ENCODE measurements around the gene DGKI.
"Not testable (repeated sequence)": the region's sequence is repeated elsewhere in the genome, so short reads cannot be mapped to it uniquely, and the experiment has no call there.

DGKI gene

GRCh38 chr7:137462074-137462715 lies 384.6 kb downstream of the DGKI start:
- DNase-seq (ENCODE audit: extremely low spot score), result no peak
- ChIA-PET CTCF (interaction anchor here (0.6 kb wide), 2 partner anchors 127 to 565 kb away, joined by 3 to 4 read pairs; no protein-coding TSS in a partner anchor), POLR2A (no interaction called here)
- TF ChIP-seq SUZ12 (IDR thresholded peaks at IDR 0.05) (no peak), FOXK2 (IDR thresholded peaks at IDR 0.05) (no peak), L3MBTL2 (conservative IDR thresholded peaks at IDR 0.05) (no peak), NFRKB (IDR thresholded peaks at IDR 0.05) (no peak), ARNT (IDR thresholded peaks at IDR 0.05) (no peak), PKNOX1 (IDR thresholded peaks at IDR 0.05) (no peak), ELF4 (IDR thresholded peaks at IDR 0.05) (no peak), BHLHE40 (IDR thresholded peaks at IDR 0.05; ENCODE audit: borderline replicate concordance) (no peak), ZNF384 (IDR thresholded peaks at IDR 0.05) (no peak), LEF1 (IDR thresholded peaks at IDR 0.05; ENCODE audit: borderline replicate concordance) (no peak), HDGF (IDR thresholded peaks at IDR 0.05; ENCODE audit: borderline replicate concordance) (no peak), FOXM1 (IDR thresholded peaks at IDR 0.05; ENCODE audit: borderline replicate concordance) (no peak), CTBP1 (IDR thresholded peaks at IDR 0.05; ENCODE audit: borderline replicate concordance) (no peak), FOXA1 (IDR thresholded peaks at IDR 0.05) (no peak), TARDBP (IDR thresholded peaks at IDR 0.05) (no peak), SP1 (IDR thresholded peaks at IDR 0.05) (no peak)

GRCh38 chr7:137458399-137458798 lies 388.4 kb downstream of the DGKI start:
- ChIA-PET POLR2A (no interaction called here), CTCF (no interaction called here)
- no peak for DNase-seq (ENCODE audit: extremely low spot score)
- TF ChIP-seq FOXK2 (IDR thresholded peaks at IDR 0.05), result no peak
- TF ChIP-seq ELF4 (IDR thresholded peaks at IDR 0.05), result no peak
- TF ChIP-seq SUZ12 (IDR thresholded peaks at IDR 0.05), result no peak
- no peak for TF ChIP-seq BHLHE40 (IDR thresholded peaks at IDR 0.05; ENCODE audit: borderline replicate concordance)
- TF ChIP-seq FOXM1 (IDR thresholded peaks at IDR 0.05; ENCODE audit: borderline replicate concordance), result no peak
- TF ChIP-seq TARDBP (IDR thresholded peaks at IDR 0.05), result no peak
- TF ChIP-seq CTBP1 (IDR thresholded peaks at IDR 0.05; ENCODE audit: borderline replicate concordance), result no peak
- TF ChIP-seq FOXA1 (IDR thresholded peaks at IDR 0.05), result no peak
- no peak for TF ChIP-seq L3MBTL2 (conservative IDR thresholded peaks at IDR 0.05)
- TF ChIP-seq LEF1 (IDR thresholded peaks at IDR 0.05; ENCODE audit: borderline replicate concordance), result no peak
- TF ChIP-seq SP1 (IDR thresholded peaks at IDR 0.05), result no peak
- TF ChIP-seq HDGF (IDR thresholded peaks at IDR 0.05; ENCODE audit: borderline replicate concordance), result no peak
- TF ChIP-seq ZNF384 (IDR thresholded peaks at IDR 0.05), result no peak
- no peak for TF ChIP-seq ARNT (IDR thresholded peaks at IDR 0.05)
- TF ChIP-seq PKNOX1 (IDR thresholded peaks at IDR 0.05), result no peak
- TF ChIP-seq NFRKB (IDR thresholded peaks at IDR 0.05), result no peak

GRCh38 chr7:137454767-137455166 lies 392.0 kb downstream of the DGKI start:
- POLR2A ChIA-PET, result no interaction called here
- no peak for DNase-seq (ENCODE audit: extremely low spot score)
- CTCF ChIA-PET, result interaction anchor here (0.7 to 0.9 kb wide), 2 partner anchors 8 to 289 kb away, joined by 3 to 4 read pairs; no protein-coding TSS in a partner anchor
- TF ChIP-seq NFRKB (IDR thresholded peaks at IDR 0.05) (no peak), SP1 (IDR thresholded peaks at IDR 0.05) (no peak), L3MBTL2 (conservative IDR thresholded peaks at IDR 0.05) (no peak), ELF4 (IDR thresholded peaks at IDR 0.05) (no peak), FOXK2 (IDR thresholded peaks at IDR 0.05) (no peak), TARDBP (IDR thresholded peaks at IDR 0.05) (no peak)

GRCh38 chr7:137454246-137454724 lies 392.5 kb downstream of the DGKI start:
- ChIA-PET CTCF (interaction anchor here (0.7 to 0.9 kb wide), 2 partner anchors 8 to 288 kb away, joined by 3 to 4 read pairs; no protein-coding TSS in a partner anchor), POLR2A (no interaction called here)
- no peak for TF ChIP-seq SUZ12 (IDR thresholded peaks at IDR 0.05)
- peak; percentile 46 for DNase-seq (ENCODE audit: extremely low spot score)

GRCh38 chr7:137453356-137453755 lies 393.4 kb downstream of the DGKI start:
- TF ChIP-seq ELF4 (IDR thresholded peaks at IDR 0.05), result no peak
- TF ChIP-seq CTBP1 (IDR thresholded peaks at IDR 0.05; ENCODE audit: borderline replicate concordance), result no peak
- no peak for TF ChIP-seq PKNOX1 (IDR thresholded peaks at IDR 0.05)
- TF ChIP-seq FOXK2 (IDR thresholded peaks at IDR 0.05), result no peak
- TF ChIP-seq TARDBP (IDR thresholded peaks at IDR 0.05), result no peak
- no peak for TF ChIP-seq ZNF384 (IDR thresholded peaks at IDR 0.05)
- no peak for TF ChIP-seq FOXM1 (IDR thresholded peaks at IDR 0.05; ENCODE audit: borderline replicate concordance)
- ChIA-PET POLR2A (no interaction called here), CTCF (no interaction called here)
- DNase-seq (ENCODE audit: extremely low spot score), result no peak

- CTCF ChIA-PET, result no interaction called here
These were observed 397.8 kb downstream of the DGKI start for GRCh38 chr7:137449016-137449415.

GRCh38 chr7:137448572-137448971 lies 398.2 kb downstream of the DGKI start:
- DNase-seq (ENCODE audit: extremely low spot score); POLR2A ChIA-PET; CTCF ChIA-PET: not testable (repeated sequence)

More at GRCh38 chr7:137449016-137449415, 397.8 kb downstream of the DGKI start:
- no peak for DNase-seq (ENCODE audit: extremely low spot score)
- POLR2A ChIA-PET, result no interaction called here
- no peak for TF ChIP-seq ARNT (IDR thresholded peaks at IDR 0.05)
- TF ChIP-seq SP1 (IDR thresholded peaks at IDR 0.05), result no peak
- no peak for TF ChIP-seq NFRKB (IDR thresholded peaks at IDR 0.05)
- no peak for TF ChIP-seq PKNOX1 (IDR thresholded peaks at IDR 0.05)
- no peak for TF ChIP-seq FOXM1 (IDR thresholded peaks at IDR 0.05; ENCODE audit: borderline replicate concordance)
- no peak for TF ChIP-seq CTBP1 (IDR thresholded peaks at IDR 0.05; ENCODE audit: borderline replicate concordance)
